NT2/D1 (cell line): ENCODE measurements around the gene TREH.

ENCODE experiments used
- SUZ12 ChIP-seq: IDR thresholded peaks from 2 replicates; pipeline ENCODE4 v1.6.1; 2011; ENCODE audit not compliant: insufficient read length, insufficient read depth; ENCODE audit errors: extremely low read depth
- YY1 ChIP-seq: IDR thresholded peaks from 2 replicates; pipeline ENCODE4 v1.6.1; 2011; ENCODE audit not compliant: insufficient read length, insufficient read depth
- ZNF274 ChIP-seq: IDR thresholded peaks from 2 replicates; pipeline ENCODE4 v1.6.1; 2011; ENCODE audit warnings: mild to moderate bottlenecking, low read depth, low read length

DNA sequence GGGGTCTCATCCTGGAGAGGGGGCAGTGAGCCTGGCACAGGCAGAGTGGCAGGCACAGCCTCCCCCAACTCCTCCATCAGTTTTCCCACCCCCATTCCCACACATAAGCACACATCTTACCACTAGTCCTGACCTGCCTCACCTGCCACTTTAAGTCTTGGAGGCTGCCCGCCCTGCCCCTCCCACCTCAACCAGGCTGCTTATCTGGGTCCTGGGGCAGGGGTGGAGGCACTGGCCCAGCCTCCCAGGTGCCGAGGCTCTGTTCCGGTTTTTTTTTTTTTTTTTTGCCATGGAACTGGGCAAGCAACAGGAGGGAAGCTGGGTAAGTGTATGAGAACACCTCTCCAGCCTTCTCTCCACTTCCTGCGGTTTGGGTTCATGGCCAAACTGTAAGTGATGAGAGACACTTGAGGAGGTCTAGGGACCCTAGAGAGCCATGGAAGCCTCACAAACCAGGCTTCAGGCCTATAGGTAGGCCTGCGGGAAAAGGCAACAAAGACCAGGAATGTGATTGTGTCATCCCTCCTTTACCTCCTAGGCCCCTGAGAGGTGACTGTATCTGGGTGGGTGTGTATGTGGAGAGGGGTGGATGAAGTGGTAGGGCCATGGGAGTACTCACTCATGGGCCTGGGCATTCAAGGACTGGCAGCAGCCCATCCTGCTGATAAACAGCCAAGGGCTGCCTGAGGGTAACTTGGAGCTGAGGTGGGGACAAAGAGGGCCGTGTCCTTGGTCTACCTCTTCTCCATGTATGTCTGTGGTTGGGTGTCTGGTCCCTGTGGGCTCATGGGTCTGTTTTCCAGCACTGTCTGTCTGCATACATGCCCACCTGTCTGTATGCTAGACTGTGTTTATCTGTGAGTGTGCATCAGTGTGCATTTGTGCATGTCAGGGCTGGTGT lies 49.4 kb downstream of the TREH start:
- TF ChIP-seq YY1 (no peak), ZNF274 (no peak), SUZ12 (no peak)
